ENCODE measurements around the gene CCDC88A.

- TF ChIP-seq CTCF (IDR thresholded peaks at IDR 0.05): no peak
- TF ChIP-seq POLR2A (IDR thresholded peaks at IDR 0.05): no peak
Measured at GRCh38 chr2:55384786-55385185, 34.9 kb downstream of the CCDC88A start.

All from esophagus squamous epithelium (tissue), 4 donors.